ENCODE measurements around the gene PRSS36.
"Not testable (repeated sequence)": the region's sequence is repeated elsewhere in the genome, so short reads cannot be mapped to it uniquely, and the experiment has no call there.

The PRSS36 gene

DNA sequence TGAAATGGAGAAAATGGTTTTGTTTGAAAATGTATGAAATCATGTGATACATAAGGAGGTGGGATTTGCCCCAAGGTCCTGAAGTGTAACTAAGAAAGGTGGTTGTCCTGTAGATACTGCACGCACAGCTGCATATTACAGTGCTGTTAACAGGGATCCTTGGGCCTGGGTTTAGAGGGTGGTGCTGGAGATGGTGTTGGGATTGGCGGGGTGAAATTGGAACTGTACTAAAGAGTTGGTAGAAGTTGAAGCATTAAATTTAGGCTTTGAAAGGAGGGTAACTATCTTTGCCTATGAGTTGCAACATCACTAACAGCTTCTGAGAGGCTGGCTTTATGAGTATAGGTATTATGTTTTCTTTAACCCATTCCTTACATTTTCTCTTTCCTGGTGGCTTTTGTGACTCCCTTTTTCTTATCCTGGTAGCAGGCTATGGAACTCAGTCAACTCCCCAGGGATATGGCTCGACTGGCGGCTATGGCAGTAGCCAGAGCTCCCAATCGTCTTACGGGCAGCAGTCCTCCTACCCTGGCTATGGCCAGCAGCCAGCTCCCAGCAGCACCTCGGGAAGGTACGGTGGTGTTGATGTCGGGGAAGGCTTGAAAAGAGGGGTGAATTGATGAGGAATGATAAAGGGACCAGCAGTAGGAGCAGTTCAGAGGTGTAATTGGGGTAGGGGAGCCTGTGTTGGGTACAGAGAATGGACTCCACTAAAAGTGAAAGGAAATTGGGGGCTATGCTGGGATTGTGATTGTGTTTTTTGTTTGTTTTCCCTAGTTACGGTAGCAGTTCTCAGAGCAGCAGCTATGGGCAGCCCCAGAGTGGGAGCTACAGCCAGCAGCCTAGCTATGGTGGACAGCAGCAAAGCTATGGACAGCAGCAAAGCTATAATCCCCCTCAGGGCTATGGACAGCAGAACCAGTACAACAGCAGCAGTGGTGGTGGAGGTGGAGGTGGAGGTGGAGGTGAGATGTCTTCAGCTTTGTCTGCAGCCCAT, 33.9 kb upstream of the PRSS36 start:
- no peak for DNase-seq (ENCODE audit: low read depth in 2 of 2)

DNA sequence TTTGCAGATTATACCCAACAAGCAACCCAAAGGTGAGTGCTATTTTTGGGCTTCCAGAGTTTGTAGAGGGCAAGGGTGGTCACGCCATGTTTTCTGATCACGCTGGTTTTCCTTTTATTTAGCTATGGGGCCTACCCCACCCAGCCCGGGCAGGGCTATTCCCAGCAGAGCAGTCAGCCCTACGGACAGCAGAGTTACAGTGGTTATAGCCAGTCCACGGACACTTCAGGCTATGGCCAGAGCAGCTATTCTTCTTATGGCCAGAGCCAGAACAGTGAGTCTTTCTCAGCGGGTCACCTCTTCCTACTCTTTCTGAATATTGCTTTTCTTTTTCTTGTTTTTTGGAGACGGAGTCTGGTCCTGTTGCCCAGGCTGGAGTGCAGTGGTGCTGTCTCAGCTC, 32.5 kb upstream of the PRSS36 start:
- DNase-seq (ENCODE audit: low read depth in 2 of 2) = no peak

DNA sequence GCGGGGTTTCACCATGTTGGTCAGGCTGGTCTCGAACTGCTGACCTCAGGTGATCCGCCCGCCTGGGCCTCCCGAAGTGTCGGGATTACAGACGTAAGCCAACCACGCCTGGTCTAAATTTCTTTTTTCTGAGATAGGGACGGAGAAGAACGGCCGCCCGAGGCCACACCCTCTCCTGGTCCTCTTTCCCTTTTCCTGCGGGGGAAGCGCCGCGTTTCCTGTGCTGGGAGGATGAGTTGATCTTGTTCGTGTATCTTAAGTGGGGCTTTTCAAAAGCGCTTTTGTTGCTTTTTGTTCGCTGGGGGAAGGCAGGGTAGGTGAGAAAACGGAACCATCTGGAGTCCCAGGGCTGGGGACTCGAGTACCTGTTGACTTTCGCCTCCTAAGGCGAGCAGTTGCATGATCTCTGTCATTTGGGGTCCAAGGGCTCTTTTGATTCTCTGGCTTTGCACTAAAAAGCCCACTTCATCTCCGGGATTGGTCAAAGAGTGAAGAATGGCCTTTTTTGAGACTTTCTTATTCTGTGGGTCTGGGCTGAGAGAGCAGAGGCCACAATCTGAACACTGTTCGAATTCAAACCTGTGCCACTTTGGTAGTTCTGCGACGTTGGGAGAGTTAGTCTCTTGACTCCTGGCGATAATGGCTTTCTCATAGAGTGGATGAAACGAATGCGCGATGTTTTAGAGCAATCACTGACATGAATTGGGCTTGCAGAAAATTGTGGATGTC, 31.4 kb upstream of the PRSS36 start:
- DNase-seq (ENCODE audit: low read depth in 2 of 2) = peak in 1 of 2 experiments; percentile 46

DNA sequence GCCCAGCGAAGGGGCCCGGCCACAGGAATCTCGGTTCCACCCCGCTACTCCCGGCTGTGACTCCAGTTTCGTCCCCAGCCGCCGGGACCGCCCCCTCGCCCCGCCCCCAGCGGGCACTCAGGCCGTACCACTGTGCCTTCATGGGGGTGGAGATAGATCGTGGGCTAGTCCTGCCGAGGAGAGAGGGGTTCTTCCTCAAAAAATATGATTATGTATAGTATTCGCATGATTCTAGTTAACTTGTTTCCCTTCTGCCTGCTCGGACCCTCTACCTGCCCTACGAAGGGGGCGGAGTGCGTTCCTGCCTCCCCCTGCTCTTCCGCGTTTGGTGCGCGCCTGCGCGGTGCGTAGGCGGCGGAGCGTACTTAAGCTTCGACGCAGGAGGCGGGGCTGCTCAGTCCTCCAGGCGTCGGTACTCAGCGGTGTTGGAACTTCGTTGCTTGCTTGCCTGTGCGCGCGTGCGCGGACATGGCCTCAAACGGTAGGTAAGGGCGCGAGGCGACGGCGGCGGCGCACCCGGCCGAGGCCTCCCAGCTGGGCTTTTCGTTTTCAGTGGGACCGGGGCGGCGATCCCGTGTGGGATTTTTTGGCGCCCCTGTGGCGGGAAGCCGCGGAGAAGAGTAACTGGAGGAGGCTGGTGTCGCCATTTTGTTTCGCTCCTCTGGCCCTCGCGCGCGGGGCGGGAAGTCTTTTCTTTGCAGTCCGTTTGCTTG, 30.0 kb upstream of the PRSS36 start, which contains the start of gene FUS:
Gene FUS (plus strand): TSS at position 393 of the 713 bp plus-strand sequence. CDS start 76 bp downstream, at position 469.
- peak; percentile 85 to 86 for DNase-seq (ENCODE audit: low read depth in 2 of 2)

DNA sequence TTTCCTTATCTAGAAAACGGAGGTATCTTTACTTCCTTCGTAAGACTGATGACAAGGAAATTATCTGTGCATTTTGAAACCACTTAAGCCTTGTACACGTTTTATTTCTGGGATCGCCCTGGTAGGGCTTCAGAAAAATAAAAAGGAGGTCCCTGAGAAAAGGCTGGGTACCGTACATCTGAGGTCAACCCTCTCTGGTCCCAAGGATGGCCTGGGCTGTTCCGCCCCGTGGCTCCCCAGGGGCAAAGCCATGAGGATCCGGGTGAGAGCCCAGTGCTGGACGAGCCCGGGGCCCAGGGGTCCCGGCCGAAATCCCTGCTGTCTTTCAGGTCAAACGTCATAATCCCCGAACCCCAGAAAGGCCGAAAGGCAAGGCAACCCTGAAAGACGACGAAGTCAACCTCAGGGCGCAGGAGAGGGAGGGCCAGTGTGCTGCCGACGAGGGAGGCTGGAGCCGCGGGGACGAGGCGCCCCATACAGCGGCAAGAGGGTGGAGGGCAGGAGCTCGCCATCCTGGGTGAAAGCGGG, 29.4 kb upstream of the PRSS36 start:
- no peak for DNase-seq (ENCODE audit: low read depth in 2 of 2)

DNA sequence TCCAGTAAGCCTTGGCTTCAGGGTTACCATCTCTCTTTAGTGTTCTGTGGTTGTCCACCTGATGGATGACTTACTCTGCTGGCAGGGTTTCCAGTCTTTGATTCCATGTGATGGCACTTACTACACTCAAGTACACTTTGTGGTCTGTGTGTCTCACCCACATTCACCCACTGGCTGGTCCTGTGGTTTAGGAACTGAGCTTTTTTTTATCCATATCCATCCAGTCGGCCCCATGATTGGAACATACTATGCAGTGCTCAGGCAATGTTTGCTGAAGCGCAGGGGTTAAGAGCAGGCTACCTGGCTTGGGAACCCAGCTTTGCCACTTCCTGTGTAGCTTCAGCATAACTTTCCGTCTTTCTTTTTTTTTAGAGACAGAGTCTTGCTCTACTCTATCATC, 27.3 kb upstream of the PRSS36 start:
- peak in 1 of 2 experiments; percentile 39 for DNase-seq (ENCODE audit: low read depth in 2 of 2)

DNA sequence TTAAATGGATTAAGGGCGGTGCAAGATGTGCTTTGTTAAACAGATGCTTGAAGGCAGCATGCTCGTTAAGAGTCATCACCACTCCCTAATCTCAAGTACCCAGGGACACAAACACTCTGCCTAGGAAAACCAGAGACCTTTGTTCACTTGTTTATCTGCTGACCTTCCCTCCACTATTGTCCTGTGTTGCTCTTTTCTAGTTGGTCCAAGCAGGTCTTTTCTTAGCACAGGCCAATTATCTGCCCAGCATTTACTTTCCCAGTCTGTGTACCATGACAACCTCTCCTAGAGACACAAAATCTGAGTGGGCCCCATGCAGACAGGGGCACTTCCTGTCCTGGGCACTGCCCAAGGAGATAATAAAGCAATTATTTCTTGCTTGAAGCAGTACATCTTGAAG, 20.2 kb upstream of the PRSS36 start:
- DNase-seq (ENCODE audit: low read depth in 2 of 2) = not testable (repeated sequence)

DNA sequence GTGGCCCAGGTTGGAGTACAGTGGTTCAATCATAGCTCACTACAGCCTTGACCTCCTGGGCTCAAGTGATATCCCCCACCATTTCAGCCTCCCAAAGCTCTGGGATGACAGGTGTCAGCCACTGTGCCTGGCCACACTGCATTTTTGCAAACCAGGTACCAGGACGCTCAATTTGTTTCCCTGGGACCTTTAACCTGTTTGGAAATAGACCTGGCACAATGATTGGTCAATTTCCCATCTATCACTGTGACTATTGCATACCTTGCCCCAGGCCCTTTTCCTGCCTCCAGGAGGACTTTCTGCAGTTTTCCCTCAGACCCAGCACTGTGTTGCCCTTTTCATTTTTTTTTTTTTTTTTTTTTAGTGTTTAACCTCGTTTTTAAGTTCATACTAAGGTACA, 19.0 kb upstream of the PRSS36 start:
- DNase-seq (ENCODE audit: low read depth in 2 of 2) = no peak

DNA sequence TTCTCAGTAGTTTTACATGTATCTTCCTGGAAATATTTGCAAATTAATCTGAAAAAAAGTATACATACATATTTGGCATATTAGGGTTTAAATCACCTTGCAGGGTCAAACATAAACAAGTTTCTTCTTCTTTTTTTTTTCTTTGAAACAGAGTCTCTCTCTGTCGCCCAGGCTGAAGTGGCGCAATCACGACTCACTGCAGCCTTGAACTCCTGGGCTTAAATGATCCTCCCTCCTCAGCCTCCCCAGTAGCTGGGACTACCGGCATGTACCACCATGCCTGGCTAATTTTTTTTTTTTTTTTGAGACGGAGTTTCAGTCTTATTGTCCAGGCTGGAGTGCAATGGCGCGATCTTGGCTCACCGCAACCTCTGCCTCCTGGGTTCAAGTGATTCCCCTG, 17.4 kb upstream of the PRSS36 start:
- no peak for DNase-seq (ENCODE audit: low read depth in 2 of 2)

DNA sequence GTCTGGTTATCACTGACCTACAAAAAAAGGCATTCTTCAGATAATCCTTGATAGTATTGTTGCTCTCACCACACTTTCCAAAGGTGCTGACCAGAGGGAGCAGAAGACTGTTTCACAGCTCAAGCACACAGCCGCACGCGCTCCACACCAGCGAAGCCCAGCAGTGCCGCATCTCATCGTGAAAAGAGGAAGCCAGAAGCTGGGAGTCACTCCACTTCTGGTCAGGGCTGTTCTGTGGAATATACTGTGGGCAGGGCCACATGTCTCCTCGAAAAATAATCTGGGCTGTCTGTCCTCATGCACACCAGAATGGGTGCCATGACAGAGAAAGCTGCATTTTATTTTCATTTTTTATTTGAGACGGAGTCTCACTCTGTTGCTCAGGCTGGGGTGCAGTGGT, 7.3 kb upstream of the PRSS36 start:
- DNase-seq (ENCODE audit: low read depth in 2 of 2) = no peak

DNA sequence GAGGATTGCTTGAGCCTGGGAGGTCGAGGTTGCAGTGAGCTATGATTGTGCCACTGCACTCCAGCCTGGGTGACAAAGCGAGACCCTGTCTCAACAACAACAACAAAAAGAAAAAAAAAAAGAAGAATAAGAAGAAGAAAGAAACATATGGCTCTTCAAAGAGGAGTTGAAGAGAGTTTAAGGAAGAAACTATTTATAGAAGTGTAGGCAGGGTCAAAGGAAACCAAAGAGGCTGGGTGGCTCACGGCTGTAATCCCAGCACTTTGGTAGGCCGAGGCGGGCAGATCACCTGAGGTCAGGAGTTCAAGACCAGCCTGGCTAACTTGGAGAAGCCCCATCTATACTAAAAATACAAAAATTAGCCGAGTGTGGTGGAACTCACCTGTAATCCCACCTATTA, 1.1 kb upstream of the PRSS36 start:
- not testable (repeated sequence) for DNase-seq (ENCODE audit: low read depth in 2 of 2)

DNA sequence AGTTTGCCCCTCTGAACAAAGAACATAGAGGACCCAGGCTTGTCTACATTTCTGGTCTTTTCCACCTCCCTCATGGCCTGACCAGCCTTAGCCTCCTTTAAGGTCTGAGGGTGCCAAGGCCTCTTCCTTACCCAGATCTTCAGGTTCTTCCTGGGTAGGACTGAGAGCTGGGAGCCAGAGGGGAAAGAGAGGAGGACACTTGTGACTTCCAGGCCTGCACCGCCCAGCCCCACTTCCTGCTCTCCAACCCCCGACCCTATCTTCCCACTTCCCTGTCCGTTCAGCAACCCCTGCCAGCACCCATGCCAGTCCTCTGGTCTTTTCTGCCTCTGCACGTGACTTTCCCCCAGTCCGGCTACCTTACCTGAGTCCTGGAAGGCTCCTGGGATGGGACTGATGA, 534 bp downstream of the PRSS36 start:
- DNase-seq (ENCODE audit: low read depth in 2 of 2) = no peak

DNA sequence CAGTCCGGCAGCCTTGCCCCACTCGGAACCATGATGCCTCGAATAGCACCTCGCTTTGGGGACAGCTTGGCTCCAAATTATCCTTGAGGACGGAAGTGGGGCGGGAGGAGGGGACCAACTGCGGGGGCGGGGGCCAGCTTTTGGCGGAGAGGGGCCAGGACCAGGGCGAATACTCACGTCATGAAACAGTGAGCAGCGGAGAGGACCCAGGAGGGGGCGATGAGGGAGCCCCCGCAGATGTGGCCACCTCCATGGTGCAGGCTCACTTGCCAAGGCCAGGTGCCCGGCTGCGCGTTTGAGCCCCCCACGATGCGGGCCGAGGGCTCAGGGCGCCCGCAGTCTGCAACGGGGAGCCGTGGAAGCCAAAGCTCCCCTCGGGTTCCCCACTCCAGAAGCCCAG, 970 bp downstream of the PRSS36 start:
- no peak for DNase-seq (ENCODE audit: low read depth in 2 of 2)

DNA sequence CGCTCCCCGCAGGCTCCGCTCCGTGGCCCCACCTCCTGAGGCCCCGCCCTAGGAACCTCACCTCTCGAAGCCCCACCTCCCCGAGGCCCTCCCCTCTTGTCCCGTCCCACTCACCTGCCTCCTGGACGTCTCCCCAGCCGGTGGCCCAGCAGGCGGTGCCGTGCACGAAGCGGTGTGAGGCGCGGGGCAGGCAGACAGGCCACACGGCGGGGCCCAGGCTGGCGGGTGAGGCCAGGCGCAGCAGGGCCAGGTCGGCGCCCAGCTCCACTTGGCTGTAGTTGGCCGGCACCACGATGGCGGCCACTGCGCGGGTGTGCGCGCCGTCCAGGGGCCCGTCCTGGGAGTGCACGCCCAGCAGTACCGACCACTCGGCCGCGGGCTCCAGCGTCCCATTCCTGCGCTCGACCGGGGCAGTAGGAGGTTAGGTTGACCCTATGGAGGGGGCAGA, 1.6 kb downstream of the PRSS36 start:
- no peak for DNase-seq (ENCODE audit: low read depth in 2 of 2)

DNA sequence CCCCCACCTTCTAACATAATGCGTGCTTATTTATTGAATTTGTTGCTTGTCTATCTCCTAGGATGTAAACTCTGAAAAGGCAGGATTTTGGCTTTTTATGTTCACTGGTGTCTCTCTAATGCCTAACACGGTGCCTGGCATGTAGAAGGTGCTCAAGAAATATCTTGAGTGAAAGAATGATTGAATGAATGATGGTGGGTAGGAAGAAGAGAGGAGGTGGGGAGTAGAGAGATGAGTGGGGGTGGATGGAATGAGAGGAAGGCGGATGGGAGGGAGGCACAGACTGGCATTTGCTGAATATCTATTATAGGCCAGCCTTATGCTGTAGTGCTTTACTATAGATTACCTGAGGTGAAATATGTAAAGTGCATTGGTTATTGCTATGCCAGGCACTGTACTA, 2.3 kb downstream of the PRSS36 start:
- no peak for DNase-seq (ENCODE audit: low read depth in 2 of 2)

DNA sequence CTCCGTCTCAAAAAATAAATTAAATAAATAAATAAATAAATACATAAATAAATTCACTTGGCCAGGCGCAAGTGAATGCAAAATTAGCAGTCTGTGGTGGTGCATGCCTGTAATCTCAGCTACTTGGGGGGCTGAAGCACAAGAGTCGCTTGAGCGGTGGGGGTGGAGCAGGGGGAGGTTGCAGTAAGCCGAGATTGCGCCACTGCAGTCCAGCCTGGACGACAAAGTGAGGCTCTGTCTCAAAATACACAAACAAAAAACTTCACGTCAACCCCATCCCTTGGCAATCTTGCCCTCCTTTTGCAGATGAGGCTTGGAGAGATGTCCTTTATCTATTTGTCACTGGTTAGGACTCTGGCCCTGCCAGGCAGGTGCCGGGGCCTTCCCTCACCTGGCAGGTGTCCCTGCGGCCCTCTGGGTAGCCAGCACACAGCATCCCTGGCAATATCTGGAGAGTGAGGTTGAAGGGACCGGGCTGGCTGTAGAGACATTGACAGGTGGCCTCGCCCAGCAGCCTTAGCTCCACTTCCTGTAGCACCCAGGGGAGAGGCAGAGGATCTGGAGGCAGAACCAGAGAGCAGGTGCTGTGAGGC, 4.4 kb downstream of the PRSS36 start:
- DNase-seq (ENCODE audit: low read depth in 2 of 2) = no peak

DNA sequence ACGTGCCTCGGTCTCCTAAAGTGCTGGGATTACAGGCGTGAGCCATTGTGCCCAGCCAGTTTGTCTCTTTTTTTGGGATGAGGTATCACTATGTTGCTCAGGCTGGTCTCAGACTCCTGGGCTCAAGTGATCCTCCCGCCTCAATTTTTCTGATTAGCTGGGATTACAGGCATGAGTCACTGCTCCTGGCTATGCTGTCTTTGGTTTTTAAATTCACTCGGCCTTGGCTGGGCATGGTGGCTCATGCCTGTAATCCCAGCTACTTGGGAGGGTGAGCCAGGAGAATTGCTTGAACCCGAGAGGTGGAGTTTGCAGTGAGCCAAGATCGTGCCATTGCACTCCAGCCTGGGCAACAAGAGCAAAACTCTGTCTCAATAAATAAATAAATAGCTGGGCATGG, 5.4 kb downstream of the PRSS36 start:
- not testable (repeated sequence) for DNase-seq (ENCODE audit: low read depth in 2 of 2)

DNA sequence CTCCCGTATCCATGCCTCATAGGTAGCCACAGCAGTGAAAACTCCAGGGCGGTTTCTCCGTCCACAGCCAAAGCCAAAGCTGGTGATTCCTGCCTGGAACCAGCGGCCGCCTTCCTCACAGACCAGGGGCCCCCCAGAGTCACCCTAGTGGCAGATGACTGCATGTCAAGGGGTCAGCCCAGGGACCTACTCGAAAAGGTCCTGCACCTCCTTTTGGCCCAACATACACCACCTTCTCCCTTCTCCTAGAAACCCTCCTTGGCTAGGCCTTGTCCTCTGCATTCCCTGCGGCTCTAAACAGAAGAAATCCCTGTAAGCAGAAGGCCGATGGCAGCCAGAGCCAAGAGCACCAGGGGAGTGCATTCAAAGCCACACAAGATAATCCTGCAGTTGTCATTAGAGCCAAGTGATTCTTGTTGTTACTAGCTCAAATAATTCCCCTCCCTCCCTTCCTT, 6.1 kb downstream of the PRSS36 start:
- no peak for DNase-seq (ENCODE audit: low read depth in 2 of 2)

DNA sequence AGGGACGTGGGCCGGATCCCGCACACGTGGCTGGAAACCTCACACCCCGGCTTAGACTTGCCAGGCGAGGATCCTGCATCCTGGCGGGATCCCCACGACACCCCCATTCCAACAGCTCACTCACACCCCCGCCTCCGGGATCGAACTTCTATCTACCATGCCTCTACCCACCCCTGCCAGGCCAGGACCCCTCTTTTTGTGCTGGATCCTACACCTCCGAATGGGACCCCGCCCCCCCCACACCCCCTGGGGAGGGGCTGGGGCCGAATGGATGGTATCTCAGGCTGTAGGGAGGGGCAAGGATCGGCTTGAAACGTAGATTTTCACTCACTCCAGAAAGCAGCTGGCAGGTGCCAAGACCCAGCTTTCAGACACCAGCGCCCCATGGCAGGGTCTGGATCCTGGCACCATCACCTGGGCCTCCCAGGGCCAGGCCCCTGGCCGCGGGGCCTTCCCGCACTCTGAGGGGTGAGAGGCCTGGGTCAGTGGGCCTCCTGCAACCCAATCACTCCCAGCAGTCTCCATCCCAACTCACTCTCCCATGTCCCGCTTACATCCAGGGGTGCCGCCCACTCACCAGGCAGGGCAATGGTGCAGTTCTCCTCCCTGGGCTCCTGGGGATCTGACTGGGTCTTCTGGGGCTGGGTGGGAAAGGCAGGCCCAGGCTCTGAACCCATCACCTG, 6.7 kb downstream of the PRSS36 start:
- DNase-seq (ENCODE audit: low read depth in 2 of 2) = no peak

DNA sequence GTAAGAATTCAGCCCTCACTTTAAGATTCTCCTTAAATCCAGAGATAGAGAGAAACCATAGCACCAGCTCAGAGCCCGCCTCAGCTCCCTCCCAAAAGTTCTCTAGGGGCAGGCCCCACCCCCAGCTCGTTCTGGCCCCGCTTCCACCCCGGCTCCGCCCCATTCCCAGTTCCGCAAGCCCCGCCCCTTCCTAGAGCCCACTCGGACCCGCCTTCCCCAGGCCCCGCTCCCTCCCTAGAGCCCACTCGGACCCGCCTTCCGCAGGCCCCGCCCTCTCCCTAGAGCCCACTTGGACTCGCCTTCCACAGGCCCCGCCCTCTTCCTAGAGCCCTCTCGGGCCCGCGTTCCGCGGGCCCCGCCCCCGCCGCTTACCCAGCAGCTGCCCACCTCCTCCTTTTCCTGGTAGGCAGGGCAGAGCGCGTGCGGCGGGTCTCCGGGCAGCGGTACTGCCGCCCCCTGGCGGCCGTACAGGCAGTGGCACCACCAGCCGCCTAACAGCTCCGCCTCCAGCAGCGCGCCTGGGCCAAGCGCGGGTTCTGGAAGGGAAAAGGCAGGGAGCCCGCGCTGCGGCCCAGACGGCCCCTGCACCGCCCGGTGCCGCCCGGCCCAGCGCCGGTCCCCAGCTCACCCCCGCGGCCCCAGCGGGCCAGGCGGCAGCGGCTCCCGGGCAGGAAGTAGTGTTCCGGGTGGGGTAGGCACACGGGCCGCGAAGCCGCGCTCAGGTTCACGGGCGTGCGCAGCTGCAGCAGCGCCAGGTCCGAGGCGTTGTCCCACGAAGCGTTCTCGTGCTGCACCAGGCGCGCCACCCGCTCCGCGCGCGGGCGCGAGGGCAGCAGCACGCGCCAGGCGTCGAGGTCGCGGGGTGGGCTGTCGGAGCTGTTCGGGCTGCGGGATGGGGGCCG, 7.5 kb downstream of the PRSS36 start:
- peak; percentile 96 to 98 for DNase-seq (ENCODE audit: low read depth in 2 of 2)
